Activated CD4-positive, alpha-beta memory T cell treated with anti-CD3 and anti-CD28 coated beads for 36 hours (primary cell): ENCODE measurements around the gene LHFPL3. TPM values are rescaled to one million over a fixed set of nuclear protein-coding genes. Genes with fewer than 3 reads are reported as not detected.
A peak's percentile ranks its signal among the peaks of the same experiment; 100 is the strongest.

Source experiments
- CTCF ChIA-PET: fragments of 350-600 bp; sonication (Branson Sonifier 250); formaldehyde crosslinking; loops from one replicate; lab custom pipeline; 2021; ENCODE audit warnings: antibody characterized with exemption, inconsistent platforms; lab: Charles Lee
- POLR2A ChIA-PET: fragments of 350-600 bp; sonication (Branson Sonifier 250); formaldehyde crosslinking; loops from one replicate; lab custom pipeline; 2021; ENCODE audit warnings: antibody characterized with exemption; lab: Charles Lee
- DNase-seq: peaks from one replicate; pipeline ENCODE4 v3.0.0-alpha.2; 2020
- H3K27ac Mint-ChIP-seq: one replicate; pipeline ENCODE4 v1.8.0; 2021; ENCODE audit warnings: mixed read lengths
- H3K27me3 Mint-ChIP-seq: one replicate; pipeline ENCODE4 v1.8.0; 2021; ENCODE audit warnings: mixed read lengths
- H3K36me3 Mint-ChIP-seq: one replicate; pipeline ENCODE4 v1.8.0; 2021; ENCODE audit warnings: mixed read lengths
- H3K4me1 Mint-ChIP-seq: one replicate; pipeline ENCODE4 v1.8.0; 2021; ENCODE audit warnings: low read depth, mixed read lengths
- H3K4me3 Mint-ChIP-seq: one replicate; pipeline ENCODE4 v1.8.0; 2021; ENCODE audit warnings: mild to moderate bottlenecking, mixed read lengths
- H3K9me3 Mint-ChIP-seq: one replicate; pipeline ENCODE4 v1.8.0; 2021; ENCODE audit warnings: mixed read lengths
- intact Hi-C: fragments of 100-400 bp; cut with micrococcal nuclease; formaldehyde crosslinking; loops from one replicate; pipeline ENCODE4 v1.15.1; 2023
- total RNA-seq, 2 experiments: library from RNA; stranded (reverse); gene quantifications; one replicate each; pipeline ENCODE4 v1.2.3, GENCODE V29; 2021

LHFPL3 gene
- total RNA-seq, 2 experiments from 2014 or later = not detected

- H3K9me3 Mint-ChIP-seq = no peaks in the 10 kb centered on the region
- H3K27ac Mint-ChIP-seq = no peak overlapping the region
- no peaks in the 10 kb centered on the region for H3K4me1 Mint-ChIP-seq
- POLR2A ChIA-PET = no interaction called here
- H3K36me3 Mint-ChIP-seq = no peaks in the 10 kb centered on the region
- CTCF ChIA-PET = interaction anchor here (0.7 to 3.6 kb wide), 20 partner anchors 8 to 1275 kb away, joined by 3 to 58 read pairs (median 3); no protein-coding TSS in a partner anchor
- DNase-seq = peak; percentile 55
- no peak overlapping the region for H3K4me3 Mint-ChIP-seq
- peaks cover 8% of the 10 kb centered on the region for H3K27me3 Mint-ChIP-seq
- intact Hi-C loops = loop anchor here (1.0 to 2.0 kb wide), 2 partner anchors 576 to 618 kb away; no protein-coding TSS in a partner anchor
Observed at GRCh38 chr7:104848138-104848990, 520.0 kb downstream of the LHFPL3 start.

- Mint-ChIP-seq H3K4me1 (no peaks in the 10 kb centered on the region), H3K27me3 (peaks cover 7% of the 10 kb centered on the region), H3K4me3 (no peak overlapping the region), H3K9me3 (no peaks in the 10 kb centered on the region), H3K36me3 (no peaks in the 10 kb centered on the region), H3K27ac (no peak overlapping the region)
- POLR2A ChIA-PET = no interaction called here
- no peak for DNase-seq
- intact Hi-C loops = no loop called here
- CTCF ChIA-PET = no interaction called here
Observed at GRCh38 chr7:104850374-104850773, 522.0 kb downstream of the LHFPL3 start.

GRCh38 chr7:104851268-104851667 is 522.9 kb downstream of the LHFPL3 start:
- no peak for DNase-seq
- Mint-ChIP-seq H3K4me3 (no peak overlapping the region), H3K36me3 (no peaks in the 10 kb centered on the region), H3K9me3 (no peaks in the 10 kb centered on the region), H3K27me3 (peaks cover 3% of the 10 kb centered on the region), H3K27ac (no peak overlapping the region), H3K4me1 (no peaks in the 10 kb centered on the region)
- POLR2A ChIA-PET = no interaction called here
- intact Hi-C loops = no loop called here
- CTCF ChIA-PET = interaction anchor here (0.6 to 2.1 kb wide), 4 partner anchors 26 to 622 kb away, joined by 3 to 10 read pairs (median 5); no protein-coding TSS in a partner anchor

GRCh38 chr7:104852386-104852785 is 524.0 kb downstream of the LHFPL3 start:
- intact Hi-C loops = no loop called here
- H3K27me3 Mint-ChIP-seq = peaks cover 3% of the 10 kb centered on the region
- H3K27ac Mint-ChIP-seq = no peak overlapping the region
- no peaks in the 10 kb centered on the region for H3K36me3 Mint-ChIP-seq
- H3K9me3 Mint-ChIP-seq = no peaks in the 10 kb centered on the region
- POLR2A ChIA-PET = no interaction called here
- CTCF ChIA-PET = interaction anchor here (1.3 to 2.1 kb wide), 2 partner anchors 31 to 621 kb away, joined by 6 to 10 read pairs; no protein-coding TSS in a partner anchor
- no peak overlapping the region for H3K4me3 Mint-ChIP-seq
- H3K4me1 Mint-ChIP-seq = peaks cover 3% of the 10 kb centered on the region
- DNase-seq = no peak

- H3K4me1 Mint-ChIP-seq = peaks cover 17% of the 10 kb centered on the region
- CTCF ChIA-PET = interaction anchor here (0.8 kb wide), 1 partner anchor 28 kb away, joined by 6 read pairs; no protein-coding TSS in a partner anchor
- DNase-seq = no peak
- POLR2A ChIA-PET = no interaction called here
- H3K36me3 Mint-ChIP-seq = no peaks in the 10 kb centered on the region
- no peaks in the 10 kb centered on the region for H3K9me3 Mint-ChIP-seq
- no peak overlapping the region for H3K27ac Mint-ChIP-seq
- no peaks in the 10 kb centered on the region for H3K27me3 Mint-ChIP-seq
- H3K4me3 Mint-ChIP-seq = no peak overlapping the region
- intact Hi-C loops = no loop called here
Observed at GRCh38 chr7:104855861-104856260, 527.5 kb downstream of the LHFPL3 start.

GRCh38 chr7:104857458-104858425 is 529.3 kb downstream of the LHFPL3 start:
- H3K27me3 Mint-ChIP-seq = peaks cover 2% of the 10 kb centered on the region
- DNase-seq = peak; percentile 14
- no peaks in the 10 kb centered on the region for H3K36me3 Mint-ChIP-seq
- intact Hi-C loops = no loop called here
- no peaks in the 10 kb centered on the region for H3K9me3 Mint-ChIP-seq
- POLR2A ChIA-PET = no interaction called here
- peaks cover 17% of the 10 kb centered on the region for H3K4me1 Mint-ChIP-seq
- no peak overlapping the region for H3K4me3 Mint-ChIP-seq
- CTCF ChIA-PET = interaction anchor here (1.7 to 2.2 kb wide), 2 partner anchors 10 to 26 kb away, joined by 7 to 8 read pairs; no protein-coding TSS in a partner anchor
- peak overlapping the region; percentile 40 for H3K27ac Mint-ChIP-seq

- CTCF ChIA-PET = interaction anchor here (2.5 kb wide), 1 partner anchor 12 kb away, joined by 13 read pairs; no protein-coding TSS in a partner anchor
Observed at GRCh38 chr7:104859754-104860426, 531.5 kb downstream of the LHFPL3 start.

GRCh38 chr7:104861729-104862390 is 533.5 kb downstream of the LHFPL3 start:
- Mint-ChIP-seq H3K36me3 (no peaks in the 10 kb centered on the region), H3K4me3 (no peak overlapping the region)
- CTCF ChIA-PET = interaction anchor here (0.7 to 2.5 kb wide), 5 partner anchors 11 to 630 kb away, joined by 3 to 13 read pairs (median 4); no protein-coding TSS in a partner anchor

More at GRCh38 chr7:104859754-104860426, 531.5 kb downstream of the LHFPL3 start:
- Mint-ChIP-seq H3K36me3 (no peaks in the 10 kb centered on the region), H3K27me3 (peaks cover 10% of the 10 kb centered on the region), H3K27ac (no peak overlapping the region), H3K4me1 (peaks cover 17% of the 10 kb centered on the region), H3K9me3 (no peaks in the 10 kb centered on the region), H3K4me3 (no peak overlapping the region)
- POLR2A ChIA-PET = interaction anchor here (0.8 kb wide), 1 partner anchor 13 kb away, joined by 3 read pairs; no protein-coding TSS in a partner anchor
- DNase-seq = no peak
- intact Hi-C loops = loop anchor here (5.0 kb wide), 1 partner anchor 57 kb away; no protein-coding TSS in a partner anchor

GRCh38 chr7:104862719-104863118 is 534.3 kb downstream of the LHFPL3 start:
- H3K4me3 Mint-ChIP-seq = no peak overlapping the region
- no peak for DNase-seq
- ChIA-PET POLR2A (no interaction called here), CTCF (interaction anchor here (0.8 to 2.5 kb wide), 6 partner anchors 10 to 631 kb away, joined by 3 to 13 read pairs (median 4); no protein-coding TSS in a partner anchor)
- H3K9me3 Mint-ChIP-seq = peaks cover 2% of the 10 kb centered on the region
- intact Hi-C loops = loop anchor here (5.0 kb wide), 1 partner anchor 55 kb away; no protein-coding TSS in a partner anchor
- H3K27ac Mint-ChIP-seq = no peak overlapping the region
- no peaks in the 10 kb centered on the region for H3K36me3 Mint-ChIP-seq
- peaks cover 16% of the 10 kb centered on the region for H3K27me3 Mint-ChIP-seq
- peaks cover 10% of the 10 kb centered on the region for H3K4me1 Mint-ChIP-seq

More at GRCh38 chr7:104861729-104862390, 533.5 kb downstream of the LHFPL3 start:
- Mint-ChIP-seq H3K27ac (no peak overlapping the region), H3K27me3 (peaks cover 14% of the 10 kb centered on the region), H3K4me1 (peaks cover 16% of the 10 kb centered on the region), H3K9me3 (peaks cover 2% of the 10 kb centered on the region)
- no peak for DNase-seq
- POLR2A ChIA-PET = no interaction called here
- intact Hi-C loops = loop anchor here (5.0 kb wide), 1 partner anchor 55 kb away; no protein-coding TSS in a partner anchor

GRCh38 chr7:104873401-104873800 is 545.0 kb downstream of the LHFPL3 start:
- CTCF ChIA-PET = interaction anchor here (1.1 to 2.1 kb wide), 3 partner anchors 10 to 12 kb away, joined by 3 to 10 read pairs (median 3); no protein-coding TSS in a partner anchor
- Mint-ChIP-seq H3K27ac (no peak overlapping the region), H3K36me3 (no peaks in the 10 kb centered on the region), H3K4me1 (peaks cover 5% of the 10 kb centered on the region), H3K4me3 (no peak overlapping the region), H3K27me3 (no peaks in the 10 kb centered on the region), H3K9me3 (no peaks in the 10 kb centered on the region)
- no peak for DNase-seq
- POLR2A ChIA-PET = no interaction called here
- intact Hi-C loops = no loop called here
